ENCODE measurements around the gene SALL1. TPM values are rescaled to one million over a fixed set of nuclear protein-coding genes. Genes with fewer than 3 reads are reported as not detected.

SALL1 gene
- total and polyA plus RNA-seq, 9 of the 15 experiments (the other 6 are each of a cell fraction or from before 2014, with no cell fraction given), result not detected

DNA sequence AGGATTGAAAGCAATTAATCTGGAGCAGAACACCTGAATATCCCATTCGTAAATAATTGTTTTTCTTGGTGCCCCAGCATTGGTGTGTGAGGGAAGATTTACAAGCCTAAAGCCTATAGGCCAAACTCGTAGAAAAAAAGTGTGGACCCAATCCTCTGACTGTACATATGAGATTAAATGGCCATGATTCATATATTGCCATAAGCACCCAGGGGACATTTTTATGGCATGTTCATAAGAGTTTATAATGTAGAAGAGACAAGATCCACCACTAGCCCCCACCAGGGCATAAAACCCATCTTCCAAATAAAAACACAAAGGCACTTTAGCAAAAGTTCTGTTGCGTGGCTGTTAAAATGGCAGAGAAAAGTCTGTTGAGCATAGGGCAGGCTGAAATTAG is 15.5 kb upstream of the SALL1 start (continued):
- TF ChIP-seq ZC3H4 (CRISPR knock-in tag; IDR thresholded peaks at IDR 0.05; ENCODE audit: borderline replicate concordance), result no peak

DNA sequence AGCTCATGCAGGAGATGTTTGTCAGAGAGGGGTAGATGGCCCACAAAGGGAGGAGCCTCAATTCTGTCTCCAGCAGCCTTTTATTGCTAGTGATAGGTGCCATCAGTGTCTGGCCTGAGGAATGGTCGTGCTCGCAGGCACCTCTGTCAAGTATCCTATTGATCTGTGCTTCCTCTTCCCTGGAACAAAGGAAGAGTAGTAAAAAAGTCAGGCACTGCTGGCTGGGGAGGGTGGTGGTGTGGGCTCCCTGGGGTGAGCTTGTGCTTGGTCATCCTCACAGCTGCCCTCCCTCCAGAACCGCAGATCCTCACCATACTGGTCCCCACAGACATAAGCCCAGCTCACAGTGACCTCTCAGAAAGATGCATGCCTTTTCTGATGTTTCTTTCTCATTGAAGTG is 15.0 kb upstream of the SALL1 start:
- Histone ChIP-seq H3K4me1 (replicated peaks in 1 of 2; ENCODE audit: control insufficient read depth in 2 of 2, insufficient read depth in 2 of 2, low read length in 2 of 2) (no peaks in the 10 kb centered on the region), H3K79me2 (ENCODE audit: control insufficient read depth, insufficient read depth, low read length) (no peaks in the 10 kb centered on the region), H3K9me1 (ENCODE audit: control insufficient read depth, insufficient read depth, low read length) (no peaks in the 10 kb centered on the region), H2AFZ (ENCODE audit: low read depth, low read length) (no peak overlapping the region), H4K20me1 (replicated peaks; ENCODE audit: control insufficient read depth, insufficient read depth, low read length) (no peaks in the 10 kb centered on the region), H3K9me3 (replicated peaks; ENCODE audit: control insufficient read depth, insufficient read depth, low read depth, low read length) (no peaks in the 10 kb centered on the region), H3K9ac (ENCODE audit: insufficient read depth in 1 of 2, low read depth in 2 of 2, low read length in 2 of 2) (no peak overlapping the region), H3K4me3 (no peak overlapping the region), H3K36me3 (ENCODE audit: control insufficient read depth, insufficient read depth, low read length) (no peaks in the 10 kb centered on the region), H3K27me3 (ENCODE audit: control insufficient read depth in 2 of 2, insufficient read depth in 2 of 2, low read length in 2 of 2) (no peaks in the 10 kb centered on the region), H3K27ac (ENCODE audit: extremely low read depth, low read depth, low read length) (no peak overlapping the region), H3K4me2 (ENCODE audit: insufficient read depth, low read length) (no peak overlapping the region)
- no TSS peak for BruUV-seq (replicated peaks)
- DNase-seq (ENCODE audit: extremely low read depth in 1 of 4, low spot score in 3 of 4) (no peak), FAIRE-seq (no peak), ATAC-seq (no peak)
- ChIA-PET CTCF (ENCODE audit: low intra/inter-chr PET ratio) (no interaction called here), POLR2A (interaction anchor here (0.5 kb wide), 1 partner anchor 31 kb away, joined by 3 read pairs; no protein-coding TSS in a partner anchor)
- in situ Hi-C loops (cut with MboI) (no loop called here), intact Hi-C loops (cut with micrococcal nuclease) (no loop called here)
- 0% methylated on average over 3 of the region's 3 CpGs for WGBS (ENCODE audit: insufficient coverage, low coverage, missing lambda C conversion rate)
- TF ChIP-seq ZNF175 (CRISPR knock-in tag; IDR thresholded peaks at IDR 0.05; ENCODE audit: low read depth) (no peak), SMC3 (conservative IDR thresholded peaks at IDR 0.05; ENCODE audit: insufficient read depth, low read depth, low read length) (no peak), EZH2 (IDR thresholded peaks at IDR 0.05; ENCODE audit: borderline replicate concordance, low read depth, low read length) (no peak), ATF2 (CRISPR knock-in tag; IDR thresholded peaks at IDR 0.05) (no peak), ATF6 (CRISPR knock-in tag; IDR thresholded peaks at IDR 0.05) (no peak), ATF1 (CRISPR knock-in tag; IDR thresholded peaks at IDR 0.05) (no peak), ATF1 (tag; IDR thresholded peaks at IDR 0.05) (no peak), ZKSCAN1 (IDR thresholded peaks at IDR 0.05; ENCODE audit: low read depth, low read length) (no peak), ELF4 (CRISPR knock-in tag; IDR thresholded peaks at IDR 0.05) (no peak), CBX8 (IDR thresholded peaks at IDR 0.05; ENCODE audit: borderline replicate concordance, extremely low read depth, low read depth, low read length, poor library complexity, severe bottlenecking) (no peak), KAT8 (IDR thresholded peaks at IDR 0.05; ENCODE audit: low read depth) (no peak), NEUROD1 (IDR thresholded peaks at IDR 0.05; ENCODE audit: borderline replicate concordance, low read depth, low read length, partially characterized antibody) (no peak)
- TF ChIP-seq, protein P1, sequence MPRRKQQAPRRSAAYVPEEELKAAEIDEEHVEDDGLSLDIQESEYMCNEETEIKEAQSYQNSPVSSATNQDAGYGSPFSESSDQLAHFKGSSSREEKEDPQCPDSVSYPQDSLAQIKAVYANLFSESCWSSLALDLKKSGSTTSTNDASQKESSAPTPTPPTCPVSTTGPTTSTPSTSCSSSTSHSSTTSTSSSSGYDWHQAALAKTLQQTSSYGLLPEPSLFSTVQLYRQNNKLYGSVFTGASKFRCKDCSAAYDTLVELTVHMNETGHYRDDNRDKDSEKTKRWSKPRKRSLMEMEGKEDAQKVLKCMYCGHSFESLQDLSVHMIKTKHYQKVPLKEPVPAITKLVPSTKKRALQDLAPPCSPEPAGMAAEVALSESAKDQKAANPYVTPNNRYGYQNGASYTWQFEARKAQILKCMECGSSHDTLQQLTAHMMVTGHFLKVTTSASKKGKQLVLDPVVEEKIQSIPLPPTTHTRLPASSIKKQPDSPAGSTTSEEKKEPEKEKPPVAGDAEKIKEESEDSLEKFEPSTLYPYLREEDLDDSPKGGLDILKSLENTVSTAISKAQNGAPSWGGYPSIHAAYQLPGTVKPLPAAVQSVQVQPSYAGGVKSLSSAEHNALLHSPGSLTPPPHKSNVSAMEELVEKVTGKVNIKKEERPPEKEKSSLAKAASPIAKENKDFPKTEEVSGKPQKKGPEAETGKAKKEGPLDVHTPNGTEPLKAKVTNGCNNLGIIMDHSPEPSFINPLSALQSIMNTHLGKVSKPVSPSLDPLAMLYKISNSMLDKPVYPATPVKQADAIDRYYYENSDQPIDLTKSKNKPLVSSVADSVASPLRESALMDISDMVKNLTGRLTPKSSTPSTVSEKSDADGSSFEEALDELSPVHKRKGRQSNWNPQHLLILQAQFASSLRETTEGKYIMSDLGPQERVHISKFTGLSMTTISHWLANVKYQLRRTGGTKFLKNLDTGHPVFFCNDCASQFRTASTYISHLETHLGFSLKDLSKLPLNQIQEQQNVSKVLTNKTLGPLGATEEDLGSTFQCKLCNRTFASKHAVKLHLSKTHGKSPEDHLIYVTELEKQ (CRISPR knock-in tag; IDR thresholded peaks at IDR 0.05), result no peak

All from K562 (cell line).